ENCODE results near the gene VKORC1. TPM values are rescaled to one million over a fixed set of nuclear protein-coding genes. Genes with fewer than 3 reads are reported as not detected.

VKORC1 gene
- polyA plus RNA-seq, 1 donor, result 51.8 TPM

DNA sequence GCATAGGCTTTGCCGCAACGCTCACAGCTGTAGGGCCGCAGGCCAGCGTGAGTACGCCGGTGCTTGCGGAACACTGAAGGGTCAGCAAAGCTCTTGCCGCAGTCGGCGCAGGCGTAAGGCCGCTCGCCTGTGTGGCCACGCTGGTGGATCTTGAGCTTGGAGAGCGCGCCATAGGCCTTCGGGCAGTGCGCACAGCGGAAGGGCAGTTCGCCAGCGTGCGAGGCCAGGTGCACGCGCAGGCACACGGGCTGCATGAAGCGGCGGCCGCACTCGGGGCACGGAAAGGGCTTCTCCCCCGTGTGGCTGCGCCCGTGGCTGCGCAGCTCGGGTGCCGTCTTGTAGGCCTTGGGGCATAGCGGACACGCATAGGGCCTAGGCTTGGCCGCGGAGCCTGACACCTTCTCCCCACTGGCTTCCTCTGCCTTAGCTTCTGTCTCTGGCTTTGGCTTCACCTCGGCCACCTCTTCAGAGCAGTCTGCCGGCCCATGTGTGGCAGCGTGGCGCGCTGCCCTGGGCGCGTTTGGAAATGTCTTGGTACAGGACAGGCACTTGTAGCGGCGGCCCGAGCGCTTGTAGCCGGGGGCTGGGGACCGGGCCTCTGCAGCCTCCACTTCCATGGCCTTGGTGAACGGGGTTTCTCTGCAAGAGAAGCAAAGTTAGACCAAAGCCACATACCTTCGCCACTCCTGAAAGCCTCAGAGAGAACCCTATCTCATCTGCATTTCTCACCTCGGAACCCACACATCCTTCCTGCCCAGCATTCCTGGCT lies 30.6 kb downstream of the VKORC1 start:
- Histone ChIP-seq H3K27me3 (ENCODE audit: control insufficient read depth, insufficient read depth, low read length) (no peaks in the 10 kb centered on the region), H3K4me3 (ENCODE audit: low read length) (no peak overlapping the region), H3K4me1 (ENCODE audit: control insufficient read depth, insufficient read depth, low read length) (no peaks in the 10 kb centered on the region), H3K36me3 (ENCODE audit: control insufficient read depth, insufficient read depth, low read length) (peaks cover 23% of the 10 kb centered on the region), H3K9me3 (ENCODE audit: control insufficient read depth, low read depth, low read length) (peaks cover 7% of the 10 kb centered on the region), H3K27ac (ENCODE audit: low read length) (no peak overlapping the region)
- WGBS (ENCODE audit: insufficient coverage, low lambda C conversion rate), result no CpG with 5 or more reads among the region's 56 CpGs
- DNase-seq, result no peak

DNA sequence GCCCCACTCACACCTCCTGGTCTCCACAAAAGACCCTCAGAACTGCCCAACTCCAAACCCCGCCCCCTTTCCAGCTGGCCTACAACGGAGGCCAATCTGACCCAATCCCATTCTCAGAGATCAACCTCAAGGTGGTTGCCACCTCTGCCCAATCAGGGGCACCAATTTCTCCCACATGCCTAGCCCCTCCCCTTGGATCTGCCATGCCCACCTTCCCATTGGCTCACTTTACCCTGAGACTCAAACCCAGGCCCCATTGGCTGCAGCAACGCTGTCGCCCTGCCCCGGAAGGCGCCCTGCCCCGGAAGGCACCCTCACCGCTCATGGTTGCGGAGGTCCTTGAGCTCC lies 31.1 kb downstream of the VKORC1 start:
- Histone ChIP-seq H3K9me3 (ENCODE audit: control insufficient read depth, low read depth, low read length) (peaks cover 7% of the 10 kb centered on the region), H3K4me1 (ENCODE audit: control insufficient read depth, insufficient read depth, low read length) (no peaks in the 10 kb centered on the region), H3K4me3 (ENCODE audit: low read length) (no peak overlapping the region), H3K27ac (ENCODE audit: low read length) (no peak overlapping the region), H3K27me3 (ENCODE audit: control insufficient read depth, insufficient read depth, low read length) (no peaks in the 10 kb centered on the region), H3K36me3 (ENCODE audit: control insufficient read depth, insufficient read depth, low read length) (peaks cover 23% of the 10 kb centered on the region)
- DNase-seq, result no peak
- WGBS (ENCODE audit: insufficient coverage, low lambda C conversion rate), result no CpG with 5 or more reads among the region's 9 CpGs

DNA sequence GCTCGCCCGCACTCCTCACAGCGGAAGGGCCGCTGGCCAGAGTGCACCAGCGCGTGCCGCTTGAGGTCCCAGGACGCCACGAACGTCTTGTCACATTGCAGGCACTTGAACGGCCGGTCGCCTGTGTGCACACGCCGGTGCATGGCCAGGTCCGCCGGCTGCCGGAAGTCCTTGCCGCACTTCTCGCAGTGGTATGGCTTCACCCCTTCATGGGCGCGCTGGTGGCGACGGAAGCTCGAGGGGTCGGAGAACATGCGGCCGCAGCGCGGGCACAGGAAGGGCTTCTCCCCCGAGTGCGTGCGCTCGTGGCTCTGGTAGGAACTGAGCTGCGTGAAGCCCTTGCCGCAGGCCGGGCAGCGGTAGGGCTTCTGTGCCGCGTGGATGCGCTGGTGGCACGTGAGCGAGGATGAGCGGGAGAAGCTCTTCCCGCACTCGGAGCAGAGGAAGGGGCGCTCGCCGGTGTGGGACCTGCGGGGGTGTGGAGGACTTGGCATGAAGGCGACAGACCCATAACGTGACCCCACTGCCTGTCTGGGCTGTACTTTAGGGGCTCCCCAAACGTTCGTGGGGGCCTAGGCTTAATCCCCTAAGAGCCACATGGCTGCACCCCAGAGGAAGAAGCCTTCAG lies 32.7 kb downstream of the VKORC1 start:
- Histone ChIP-seq H3K4me3 (ENCODE audit: low read length) (no peak overlapping the region), H3K36me3 (ENCODE audit: control insufficient read depth, insufficient read depth, low read length) (peaks cover 26% of the 10 kb centered on the region), H3K27me3 (ENCODE audit: control insufficient read depth, insufficient read depth, low read length) (no peaks in the 10 kb centered on the region), H3K4me1 (ENCODE audit: control insufficient read depth, insufficient read depth, low read length) (no peaks in the 10 kb centered on the region), H3K9me3 (ENCODE audit: control insufficient read depth, low read depth, low read length) (peaks cover 7% of the 10 kb centered on the region), H3K27ac (ENCODE audit: low read length) (no peak overlapping the region)
- DNase-seq, result no peak
- 100% methylated on average over 1 of the region's 54 CpGs for WGBS (ENCODE audit: insufficient coverage, low lambda C conversion rate)

DNA sequence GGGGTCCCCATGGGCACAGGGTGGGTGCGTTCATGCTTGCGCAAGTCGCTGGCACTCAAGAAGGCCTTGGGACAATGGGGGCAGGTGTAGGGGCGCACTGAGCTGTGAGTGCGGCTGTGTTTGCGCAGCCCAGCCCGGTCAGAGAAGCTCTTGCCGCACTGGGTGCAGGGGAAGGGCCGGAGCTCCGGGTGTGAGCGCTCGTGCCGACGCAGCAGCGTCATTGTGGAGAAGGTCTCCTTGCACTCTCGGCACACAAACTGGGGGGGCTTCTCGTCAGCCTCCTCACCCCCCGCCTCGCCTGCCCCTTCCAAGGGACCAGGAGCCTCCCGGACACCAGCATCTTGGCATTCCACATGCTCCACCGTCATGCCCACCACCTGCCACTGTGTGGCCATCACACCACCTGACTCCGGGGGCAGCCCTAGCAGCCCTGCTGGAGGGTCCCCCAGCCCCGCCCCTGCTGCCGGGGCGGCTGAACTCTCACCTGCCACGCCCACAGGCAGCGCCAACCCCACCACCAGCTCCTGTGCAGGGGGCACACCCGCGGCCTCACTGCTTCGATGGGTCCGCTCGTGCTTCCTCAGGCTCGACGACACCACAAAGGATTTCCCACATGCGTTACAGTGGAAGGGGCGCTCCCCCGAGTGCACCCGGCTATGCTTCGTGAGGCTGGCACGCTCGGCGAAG lies 33.3 kb downstream of the VKORC1 start:
- DNase-seq, result no peak

DNA sequence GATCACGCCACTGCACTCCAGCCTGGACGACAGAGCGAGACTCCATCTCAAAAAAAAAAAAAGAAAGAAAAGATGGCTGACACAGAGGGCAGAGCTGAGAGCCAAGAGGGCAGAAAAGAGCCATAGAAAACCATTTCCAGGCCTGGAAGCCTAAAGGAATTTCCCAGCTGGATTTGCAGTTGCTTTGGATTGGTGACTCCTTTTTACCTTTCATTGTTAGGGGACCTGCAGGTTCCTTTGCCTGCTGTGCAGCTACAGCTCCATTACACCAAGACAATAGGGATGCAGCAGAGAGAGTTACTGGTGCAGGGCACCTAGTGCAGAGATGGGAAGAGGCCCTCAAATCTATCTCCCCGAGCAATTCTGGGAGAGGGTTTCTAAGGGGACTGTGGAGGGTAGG lies 39.0 kb downstream of the VKORC1 start:
- no peak overlapping the region for H3K4me3 ChIP-seq (ENCODE audit: low read length)
- no peaks in the 10 kb centered on the region for H3K4me1 ChIP-seq (ENCODE audit: control insufficient read depth, insufficient read depth, low read length)
- no peak overlapping the region for H3K27ac ChIP-seq (ENCODE audit: low read length)
- no peaks in the 10 kb centered on the region for H3K9me3 ChIP-seq (ENCODE audit: control insufficient read depth, low read depth, low read length)
- no peak for DNase-seq
- H3K36me3 ChIP-seq (ENCODE audit: control insufficient read depth, insufficient read depth, low read length), result peaks cover 3% of the 10 kb centered on the region
- no CpG with 5 or more reads among the region's 4 CpGs for WGBS (ENCODE audit: insufficient coverage, low lambda C conversion rate)
- no peaks in the 10 kb centered on the region for H3K27me3 ChIP-seq (ENCODE audit: control insufficient read depth, insufficient read depth, low read length)

More for the DNA sequence above, 33.3 kb downstream of the VKORC1 start:
- no peaks in the 10 kb centered on the region for H3K27me3 ChIP-seq (ENCODE audit: control insufficient read depth, insufficient read depth, low read length)
- H3K4me1 ChIP-seq (ENCODE audit: control insufficient read depth, insufficient read depth, low read length), result no peaks in the 10 kb centered on the region
- WGBS (ENCODE audit: insufficient coverage, low lambda C conversion rate), result 100% methylated on average over 1 of the region's 42 CpGs
- H3K27ac ChIP-seq (ENCODE audit: low read length), result no peak overlapping the region
- peaks cover 7% of the 10 kb centered on the region for H3K9me3 ChIP-seq (ENCODE audit: control insufficient read depth, low read depth, low read length)
- peaks cover 26% of the 10 kb centered on the region for H3K36me3 ChIP-seq (ENCODE audit: control insufficient read depth, insufficient read depth, low read length)
- H3K4me3 ChIP-seq (ENCODE audit: low read length), result no peak overlapping the region

DNA sequence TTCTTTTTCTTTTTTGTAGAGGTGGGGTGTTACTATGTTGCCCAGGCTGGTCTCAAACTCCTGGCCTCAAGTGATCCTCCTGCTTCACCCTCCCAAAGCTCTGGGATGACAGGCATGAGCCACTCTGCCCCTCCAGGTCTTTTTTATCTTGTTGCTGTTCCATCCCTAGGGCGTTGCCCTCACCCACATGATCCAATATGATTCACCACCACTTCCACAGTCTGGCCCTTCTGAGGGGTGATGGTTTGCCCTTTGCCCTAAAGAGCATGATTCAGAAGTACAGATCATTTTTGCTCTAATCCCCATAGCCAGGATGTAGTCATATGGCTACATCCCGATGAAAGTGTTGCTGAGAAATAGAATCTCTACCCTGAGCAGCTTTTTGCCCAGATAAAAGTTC lies 42.5 kb downstream of the VKORC1 start:
- WGBS (ENCODE audit: insufficient coverage, low lambda C conversion rate), result no CpG with 5 or more reads among the region's 2 CpGs
- H3K27me3 ChIP-seq (ENCODE audit: control insufficient read depth, insufficient read depth, low read length), result no peaks in the 10 kb centered on the region
- DNase-seq, result peak; percentile 85 to 87

DNA sequence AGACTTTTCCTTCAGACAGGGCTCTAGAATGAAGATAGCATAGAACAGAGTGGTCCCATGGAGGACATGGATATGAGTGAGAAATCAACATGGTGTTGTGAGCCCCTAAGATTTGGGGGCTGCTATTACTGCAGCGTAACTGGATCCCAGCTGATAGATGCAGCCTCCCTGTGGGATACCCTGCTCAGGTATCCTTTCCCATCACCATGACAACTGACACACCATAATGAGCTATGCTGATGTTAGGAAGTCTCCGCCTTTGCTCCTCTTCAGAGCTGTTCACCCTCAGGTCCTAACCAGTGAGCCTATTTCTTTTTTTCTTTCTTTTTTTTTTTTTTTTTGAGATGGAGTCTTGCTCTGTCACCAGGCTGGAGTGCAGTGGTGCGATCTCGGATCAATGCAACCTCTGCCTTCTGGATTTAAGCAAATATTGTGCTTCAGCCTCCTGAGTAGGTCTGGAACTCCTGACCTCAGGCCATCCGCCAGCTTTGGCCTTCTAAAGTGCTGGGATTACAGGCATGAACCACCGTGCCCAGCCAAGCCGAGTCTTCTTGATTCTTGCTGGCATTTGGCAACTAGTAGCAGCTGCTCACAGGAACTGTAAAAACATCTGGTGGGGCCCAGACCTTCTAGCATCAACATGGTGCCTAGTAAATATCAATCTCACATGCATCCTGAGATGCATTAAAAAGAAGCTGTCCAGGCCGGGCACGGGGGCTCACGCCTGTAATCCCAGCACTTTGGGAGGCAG lies 44.1 kb downstream of the VKORC1 start:
- no peak for DNase-seq
- Histone ChIP-seq H3K36me3 (ENCODE audit: control insufficient read depth, insufficient read depth, low read length) (no peaks in the 10 kb centered on the region), H3K4me3 (ENCODE audit: low read length) (no peak overlapping the region), H3K27ac (ENCODE audit: low read length) (no peak overlapping the region), H3K4me1 (ENCODE audit: control insufficient read depth, insufficient read depth, low read length) (no peaks in the 10 kb centered on the region), H3K9me3 (ENCODE audit: control insufficient read depth, low read depth, low read length) (no peaks in the 10 kb centered on the region), H3K27me3 (ENCODE audit: control insufficient read depth, insufficient read depth, low read length) (no peaks in the 10 kb centered on the region)
- WGBS (ENCODE audit: insufficient coverage, low lambda C conversion rate), result 100% methylated on average over 1 of the region's 10 CpGs

More for the DNA sequence above, 42.5 kb downstream of the VKORC1 start:
- Histone ChIP-seq H3K4me3 (ENCODE audit: low read length) (no peak overlapping the region), H3K9me3 (ENCODE audit: control insufficient read depth, low read depth, low read length) (no peaks in the 10 kb centered on the region), H3K27ac (ENCODE audit: low read length) (no peak overlapping the region), H3K4me1 (ENCODE audit: control insufficient read depth, insufficient read depth, low read length) (no peaks in the 10 kb centered on the region), H3K36me3 (ENCODE audit: control insufficient read depth, insufficient read depth, low read length) (no peaks in the 10 kb centered on the region)

DNA sequence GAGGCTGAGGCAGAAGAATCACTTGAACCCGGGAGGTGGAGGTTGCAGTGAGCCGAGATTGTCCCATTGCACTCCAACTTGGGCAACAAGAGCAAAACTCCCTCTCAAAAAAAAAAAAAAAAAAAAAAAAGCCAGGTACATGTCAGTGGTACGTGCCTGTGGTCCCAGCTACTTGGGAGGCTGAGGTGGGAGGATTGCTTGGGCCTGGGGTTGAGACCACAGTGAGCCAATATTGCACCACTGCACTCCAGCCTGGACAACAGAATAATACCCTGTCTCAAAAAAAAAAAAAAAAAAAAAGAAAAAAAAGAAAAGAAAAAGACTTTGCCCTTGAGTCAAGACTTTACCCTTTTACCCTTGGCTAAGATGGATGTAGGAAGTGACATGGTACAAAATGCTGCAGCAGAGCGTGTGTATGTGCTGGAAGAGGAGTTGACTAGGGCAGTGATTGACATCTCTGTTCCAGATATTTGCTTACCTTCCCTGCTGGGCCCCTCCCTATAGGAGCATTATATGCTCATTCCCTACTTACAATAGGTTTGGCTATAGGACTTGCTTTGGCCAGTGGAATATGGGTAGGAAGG lies 50.6 kb downstream of the VKORC1 start:
- no peaks in the 10 kb centered on the region for H3K9me3 ChIP-seq (ENCODE audit: control insufficient read depth, low read depth, low read length)
- peak overlapping the region; percentile 16 for H3K27ac ChIP-seq (ENCODE audit: low read length)
- peak; percentile 60 to 66 for DNase-seq
- no peaks in the 10 kb centered on the region for H3K27me3 ChIP-seq (ENCODE audit: control insufficient read depth, insufficient read depth, low read length)
- no peak overlapping the region for H3K4me3 ChIP-seq (ENCODE audit: low read length)
- WGBS (ENCODE audit: insufficient coverage, low lambda C conversion rate), result no CpG with 5 or more reads among the region's 4 CpGs
- H3K36me3 ChIP-seq (ENCODE audit: control insufficient read depth, insufficient read depth, low read length), result peaks cover 16% of the 10 kb centered on the region
- peaks cover 16% of the 10 kb centered on the region for H3K4me1 ChIP-seq (ENCODE audit: control insufficient read depth, insufficient read depth, low read length)

DNA sequence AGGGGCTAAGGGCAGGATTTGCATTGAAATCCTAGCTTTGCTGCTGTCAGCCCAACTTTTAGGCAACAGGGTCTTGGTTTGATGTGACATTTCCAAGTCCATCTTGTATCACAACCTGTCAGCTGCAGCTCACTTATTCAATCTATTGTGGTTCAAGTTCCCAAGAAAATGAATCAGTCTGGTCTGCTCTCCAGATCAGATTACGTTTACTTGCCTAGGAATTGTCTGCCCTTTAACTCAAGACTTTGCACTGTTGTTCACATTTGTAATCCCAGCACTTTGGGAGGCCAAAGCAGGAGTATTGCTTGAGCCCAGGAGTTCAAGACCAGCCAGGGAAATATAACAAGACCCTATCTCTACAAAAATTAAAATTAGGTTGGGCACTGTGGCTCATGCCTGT lies 51.2 kb downstream of the VKORC1 start:
- DNase-seq, result no peak
- Histone ChIP-seq H3K4me1 (ENCODE audit: control insufficient read depth, insufficient read depth, low read length) (peaks cover 16% of the 10 kb centered on the region), H3K36me3 (ENCODE audit: control insufficient read depth, insufficient read depth, low read length) (peaks cover 22% of the 10 kb centered on the region), H3K9me3 (ENCODE audit: control insufficient read depth, low read depth, low read length) (no peaks in the 10 kb centered on the region), H3K27ac (ENCODE audit: low read length) (no peak overlapping the region), H3K27me3 (ENCODE audit: control insufficient read depth, insufficient read depth, low read length) (no peaks in the 10 kb centered on the region), H3K4me3 (ENCODE audit: low read length) (no peak overlapping the region)
- no CpG with 5 or more reads among the region's 1 CpG for WGBS (ENCODE audit: insufficient coverage, low lambda C conversion rate)

DNA sequence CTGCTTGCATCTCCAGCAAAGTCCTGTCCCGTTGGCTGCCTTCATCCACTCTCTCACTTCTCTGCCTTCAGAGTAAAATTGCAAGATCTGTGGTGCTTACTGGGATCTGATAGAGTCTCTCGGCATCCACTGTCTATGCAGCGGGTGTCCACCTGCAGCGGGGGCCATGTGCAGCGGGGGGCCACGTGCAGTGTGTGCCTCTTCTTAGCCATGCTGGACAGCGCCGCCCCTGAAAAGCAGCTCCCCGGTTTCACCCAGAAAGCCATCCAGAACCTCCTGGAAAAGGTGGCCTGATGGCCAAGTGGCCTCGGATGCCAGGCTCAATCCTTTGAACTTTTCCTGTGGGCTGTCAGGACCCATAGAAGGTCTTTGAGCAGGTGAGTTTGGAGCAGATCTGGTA lies 51.7 kb downstream of the VKORC1 start:
- WGBS (ENCODE audit: insufficient coverage, low lambda C conversion rate), result no CpG with 5 or more reads among the region's 10 CpGs
- Histone ChIP-seq H3K4me3 (ENCODE audit: low read length) (no peak overlapping the region), H3K36me3 (ENCODE audit: control insufficient read depth, insufficient read depth, low read length) (peaks cover 27% of the 10 kb centered on the region), H3K9me3 (ENCODE audit: control insufficient read depth, low read depth, low read length) (no peaks in the 10 kb centered on the region), H3K27me3 (ENCODE audit: control insufficient read depth, insufficient read depth, low read length) (no peaks in the 10 kb centered on the region), H3K27ac (ENCODE audit: low read length) (no peak overlapping the region), H3K4me1 (ENCODE audit: control insufficient read depth, insufficient read depth, low read length) (peaks cover 16% of the 10 kb centered on the region)
- DNase-seq, result no peak

All from large intestine (tissue), 3 donors.